LNCaP clone FGC (cell line): ENCODE data around the gene PTPRJ.
"Not testable (repeated sequence)": the region's sequence is repeated elsewhere in the genome, so short reads cannot be mapped to it uniquely, and the experiment has no call there.

Source experiments
- DNase-seq: peaks from one replicate; pipeline ENCODE4 v3.0.0-alpha.2; 2011; ENCODE audit warnings: low read depth
- H3K4me3 ChIP-seq: 2 replicates; pipeline ENCODE4 v1.5.1; 2011; ENCODE audit warnings: mild to moderate bottlenecking, low read depth, low read length, control low read depth
- CTCF ChIP-seq: IDR thresholded peaks from 2 replicates; pipeline ENCODE4 v1.5.1; 2012; ENCODE audit warnings: mild to moderate bottlenecking; ENCODE audit not compliant: control insufficient read depth, insufficient read depth; ENCODE audit errors: extremely low read depth

Gene PTPRJ

DNA sequence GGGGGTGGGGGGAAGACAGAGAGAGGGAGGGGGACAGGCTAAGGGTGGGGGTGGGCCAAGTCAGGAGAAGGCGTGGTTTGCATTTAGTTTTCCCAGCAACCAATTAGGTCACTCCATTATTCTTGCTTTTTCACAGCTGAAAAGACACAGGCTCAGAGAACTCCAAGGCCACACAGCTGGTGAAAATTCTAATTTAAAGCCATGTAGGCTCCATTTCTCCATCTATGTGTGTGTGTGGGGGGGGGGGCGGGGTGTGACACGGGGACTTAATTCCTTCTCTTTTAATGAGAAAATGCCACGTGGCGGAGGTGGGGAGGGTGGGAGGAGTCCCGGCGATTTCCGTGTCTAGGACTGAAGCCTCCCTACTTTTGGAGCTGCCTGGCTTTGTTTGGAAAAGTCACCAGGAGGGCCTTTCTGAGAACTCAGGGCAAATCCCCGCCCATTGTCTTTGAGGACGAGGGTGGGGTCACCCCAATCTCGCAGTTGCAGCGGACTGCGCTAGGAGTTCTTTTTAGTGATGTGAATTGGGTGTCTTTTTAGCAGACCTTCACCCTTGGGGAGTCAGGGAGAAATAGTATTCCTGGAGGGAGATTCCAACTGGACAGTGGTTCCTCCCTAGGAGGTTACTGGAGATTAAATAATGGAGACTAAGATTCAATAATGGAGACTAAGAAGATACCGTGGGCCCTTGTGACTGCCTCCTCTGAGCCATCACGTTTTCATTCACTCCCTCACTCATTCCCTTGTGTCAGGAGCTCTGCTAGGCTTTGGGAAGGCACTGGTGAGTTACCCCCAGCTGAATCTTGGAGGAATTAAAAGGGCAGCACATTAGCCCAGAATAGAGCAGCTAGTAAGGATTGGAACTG lies 36.4 kb upstream of the PTPRJ start:
- H3K4me3 ChIP-seq, result no peak overlapping the region
- no peak for TF ChIP-seq CTCF
- no peak for DNase-seq

GRCh38 chr11:47944632-47945031 lies 35.7 kb upstream of the PTPRJ start:
- no peak for TF ChIP-seq CTCF
- no peak overlapping the region for H3K4me3 ChIP-seq
- no peak for DNase-seq

DNA sequence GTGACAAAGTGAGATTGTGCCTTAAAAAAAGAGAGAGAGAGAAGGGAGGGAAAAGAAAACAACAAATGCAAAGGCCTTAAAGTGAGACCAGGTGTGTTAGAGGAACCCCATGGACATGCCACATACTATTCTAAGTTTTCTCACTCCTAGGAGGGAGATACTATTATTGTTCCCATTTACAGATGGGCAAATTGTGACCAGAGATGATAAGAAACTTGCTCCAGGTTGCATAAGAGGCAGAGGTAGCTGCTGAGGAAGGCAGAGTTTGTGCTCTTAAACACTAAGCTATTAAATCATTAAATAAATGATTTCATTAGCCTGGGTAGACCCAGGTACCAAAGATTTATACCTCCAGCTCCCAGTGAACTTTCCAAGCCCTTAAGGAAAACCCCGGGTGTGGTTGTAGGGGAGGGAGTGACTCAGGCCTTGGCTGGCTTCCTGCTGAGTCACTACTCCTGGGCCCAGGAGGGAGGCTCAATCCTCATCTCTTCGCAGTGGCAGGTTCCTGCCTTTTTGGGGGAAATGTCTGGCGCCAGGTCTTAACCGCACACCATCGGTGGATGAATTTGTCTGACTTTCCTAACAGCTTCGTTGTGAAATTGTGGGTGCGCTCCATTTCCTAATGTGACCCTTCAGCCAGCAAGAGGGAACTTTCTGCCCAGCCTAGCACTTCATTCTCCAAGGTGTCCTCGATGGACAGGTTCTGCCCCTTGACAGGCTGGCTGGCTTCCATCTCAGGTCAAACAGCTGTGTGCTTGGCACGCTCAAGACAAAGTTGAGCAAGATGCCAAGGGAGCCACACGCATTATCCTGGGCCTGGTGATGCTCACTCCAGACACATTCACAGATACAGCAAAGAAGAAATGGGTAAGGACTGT lies 33.4 kb upstream of the PTPRJ start:
- TF ChIP-seq CTCF, result no peak
- H3K4me3 ChIP-seq, result no peak overlapping the region
- peak; percentile 87 for DNase-seq

DNA sequence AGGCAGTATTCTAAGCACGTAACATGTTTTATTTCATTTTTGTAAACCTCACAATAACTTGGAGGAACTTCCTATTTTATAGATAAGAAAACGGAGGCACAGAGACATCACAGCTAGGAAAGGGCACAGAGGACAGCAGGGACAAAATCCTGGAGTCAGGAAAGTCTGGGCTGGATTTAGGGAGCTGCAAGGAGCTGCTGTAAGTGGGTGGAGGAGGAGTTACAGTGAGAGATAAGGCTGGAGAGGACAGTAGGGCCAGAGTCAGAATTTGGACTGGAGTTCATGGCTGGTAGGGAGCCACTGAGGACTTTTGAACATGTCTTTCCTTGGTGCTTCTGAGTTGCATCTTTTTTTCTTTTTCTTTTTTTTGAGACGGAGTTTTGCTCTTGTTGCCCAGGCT lies 32.2 kb upstream of the PTPRJ start:
- no peak for TF ChIP-seq CTCF
- no peak overlapping the region for H3K4me3 ChIP-seq
- no peak for DNase-seq

- H3K4me3 ChIP-seq, DNase-seq: not testable (repeated sequence)
These were observed 31.2 kb upstream of the PTPRJ start for GRCh38 chr11:47949001-47949675.

GRCh38 chr11:47950396-47950795 lies 30.0 kb upstream of the PTPRJ start:
- no peak overlapping the region for H3K4me3 ChIP-seq
- no peak for DNase-seq
- no peak for TF ChIP-seq CTCF

GRCh38 chr11:47951504-47951903 lies 28.9 kb upstream of the PTPRJ start:
- H3K4me3 ChIP-seq, DNase-seq: not testable (repeated sequence)
